ENCODE data around the gene BCKDHB.
"Not testable (repeated sequence)": the region's sequence is repeated elsewhere in the genome, so short reads cannot be mapped to it uniquely, and the experiment has no call there.

Gene BCKDHB

GRCh38 chr6:80287607-80288006, 181.1 kb downstream of the BCKDHB start:
- peaks cover 10% of the 10 kb centered on the region for H3K9me3 Mint-ChIP-seq
- H3K36me3 Mint-ChIP-seq (ENCODE audit: low read depth): peaks cover 6% of the 10 kb centered on the region
- no peak for TF ChIP-seq CTCF (IDR thresholded peaks at IDR 0.05; ENCODE audit: unreplicated experiment in 3 of 3)
- H3K4me3 Mint-ChIP-seq: no peak overlapping the region
- H3K27ac Mint-ChIP-seq: no peak overlapping the region
- peaks cover 4% of the 10 kb centered on the region for H3K4me1 Mint-ChIP-seq
- H3K27me3 Mint-ChIP-seq (ENCODE audit: low read depth): no peaks in the 10 kb centered on the region

GRCh38 chr6:80289727-80290126, 183.3 kb downstream of the BCKDHB start:
- Mint-ChIP-seq H3K27ac (no peak overlapping the region), H3K9me3 (peaks cover 24% of the 10 kb centered on the region), H3K4me1 (peaks cover 4% of the 10 kb centered on the region), H3K36me3 (ENCODE audit: low read depth) (peaks cover 23% of the 10 kb centered on the region), H3K4me3 (no peak overlapping the region), H3K27me3 (ENCODE audit: low read depth) (no peaks in the 10 kb centered on the region)
- no peak for TF ChIP-seq CTCF (IDR thresholded peaks at IDR 0.05; ENCODE audit: unreplicated experiment in 3 of 3)

- H3K4me3 Mint-ChIP-seq; H3K27me3 Mint-ChIP-seq (ENCODE audit: low read depth); H3K4me1 Mint-ChIP-seq; H3K27ac Mint-ChIP-seq: not testable (repeated sequence)
- Mint-ChIP-seq H3K36me3 (ENCODE audit: low read depth) (peaks cover 35% of the 10 kb centered on the region), H3K9me3 (peaks cover 38% of the 10 kb centered on the region)
These were observed 188.1 kb downstream of the BCKDHB start for GRCh38 chr6:80294531-80294930.

- Mint-ChIP-seq H3K27ac (no peak overlapping the region), H3K36me3 (ENCODE audit: low read depth) (peaks cover 7% of the 10 kb centered on the region), H3K4me1 (no peaks in the 10 kb centered on the region), H3K27me3 (ENCODE audit: low read depth) (no peaks in the 10 kb centered on the region), H3K4me3 (no peak overlapping the region), H3K9me3 (peaks cover 11% of the 10 kb centered on the region)
- no peak for TF ChIP-seq CTCF (IDR thresholded peaks at IDR 0.05; ENCODE audit: unreplicated experiment in 3 of 3)
These were observed 196.2 kb downstream of the BCKDHB start for GRCh38 chr6:80302716-80303115.

GRCh38 chr6:80304014-80304413, 197.5 kb downstream of the BCKDHB start:
- no peaks in the 10 kb centered on the region for H3K27me3 Mint-ChIP-seq (ENCODE audit: low read depth)
- no peak overlapping the region for H3K4me3 Mint-ChIP-seq
- peaks cover 7% of the 10 kb centered on the region for H3K36me3 Mint-ChIP-seq (ENCODE audit: low read depth)
- peaks cover 4% of the 10 kb centered on the region for H3K9me3 Mint-ChIP-seq
- no peak for TF ChIP-seq CTCF (IDR thresholded peaks at IDR 0.05; ENCODE audit: unreplicated experiment in 3 of 3)
- H3K27ac Mint-ChIP-seq: no peak overlapping the region
- no peaks in the 10 kb centered on the region for H3K4me1 Mint-ChIP-seq

- TF ChIP-seq CTCF (IDR thresholded peaks at IDR 0.05; ENCODE audit: unreplicated experiment in 3 of 3): no peak
- no peak overlapping the region for H3K4me3 Mint-ChIP-seq
These were observed 208.1 kb downstream of the BCKDHB start for GRCh38 chr6:80314531-80314930.

More at GRCh38 chr6:80314531-80314930, 208.1 kb downstream of the BCKDHB start:
- Mint-ChIP-seq H3K4me1 (peaks cover 23% of the 10 kb centered on the region), H3K27me3 (ENCODE audit: low read depth) (no peaks in the 10 kb centered on the region), H3K36me3 (ENCODE audit: low read depth) (peaks cover 20% of the 10 kb centered on the region), H3K27ac (no peak overlapping the region), H3K9me3 (peaks cover 32% of the 10 kb centered on the region)
